ENCODE measurements around the gene PCED1A. TPM values are rescaled to one million over a fixed set of nuclear protein-coding genes. Genes with fewer than 3 reads are reported as not detected.

PCED1A gene
- total RNA-seq, 2 experiments from 2014 or later = 6.9 to 9.8 TPM

DNA sequence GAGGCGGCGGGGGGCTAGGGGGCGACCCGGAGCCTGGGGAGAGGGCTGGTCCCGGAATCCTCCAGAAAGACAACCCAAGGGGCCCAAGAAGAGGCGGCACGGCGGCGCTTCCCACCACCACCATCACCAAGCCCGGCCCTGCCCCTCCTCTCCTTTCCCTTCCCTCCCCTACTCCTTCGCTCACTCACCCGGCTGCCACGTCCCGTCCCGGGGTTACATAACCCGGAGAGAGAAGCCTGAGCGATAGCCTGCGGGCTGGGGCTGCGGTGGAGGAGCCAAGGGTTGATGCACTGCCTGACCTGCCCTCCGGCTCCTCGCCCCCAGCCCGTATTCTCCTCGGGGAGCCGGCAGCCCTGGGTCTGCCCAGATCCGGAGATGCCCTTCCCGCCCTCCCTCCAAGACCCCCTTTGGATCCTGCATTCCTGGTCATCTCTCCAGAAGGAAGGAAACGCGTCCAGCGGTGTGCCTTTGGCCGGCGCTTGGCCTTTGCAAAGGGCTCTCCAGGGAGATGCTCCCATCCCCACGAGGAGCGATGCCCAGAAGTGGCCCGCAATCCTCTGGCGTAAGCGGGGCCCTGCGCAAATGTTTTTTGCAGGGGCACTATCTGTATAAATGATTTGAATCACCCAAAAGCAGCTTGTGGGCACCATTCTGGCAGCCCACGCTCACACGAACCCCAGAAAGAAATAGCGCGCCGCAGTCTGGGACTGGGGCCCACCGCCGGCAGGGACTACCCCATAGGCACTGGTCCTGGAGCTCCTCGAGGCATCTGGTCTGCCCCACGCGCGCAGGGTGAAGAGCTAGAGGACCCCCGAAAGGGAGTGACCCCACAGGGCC lies 35.4 kb downstream of the PCED1A start:
- H2AFZ ChIP-seq (ENCODE audit: low read length) = no peak overlapping the region
- H3K9me2 ChIP-seq (ENCODE audit: insufficient read depth, low read length) = no peaks in the 10 kb centered on the region
- H4K20me1 ChIP-seq (ENCODE audit: insufficient read depth, low read length) = no peaks in the 10 kb centered on the region
- H3K4me2 ChIP-seq (ENCODE audit: low read length) = no peak overlapping the region
- no peaks in the 10 kb centered on the region for H3K79me2 ChIP-seq (ENCODE audit: insufficient read depth, low read depth, low read length)
- no peak for DNase-seq (ENCODE audit: low spot score)
- CTCF ChIA-PET (ENCODE audit: unreplicated experiment) = no interaction called here
- H3K27ac ChIP-seq (ENCODE audit: low read depth, low read length, poor library complexity, severe bottlenecking) = no peak overlapping the region
- intact Hi-C loops (cut with micrococcal nuclease; ENCODE audit: unreplicated experiment) = no loop called here
- no peak overlapping the region for H3K4me3 ChIP-seq (ENCODE audit: low read depth, low read length, poor library complexity, severe bottlenecking)
- BruUV-seq (replicated peaks) = no TSS peak
- H3K36me3 ChIP-seq (ENCODE audit: insufficient read depth, low read length) = no peaks in the 10 kb centered on the region
- TF ChIP-seq, protein P1, sequence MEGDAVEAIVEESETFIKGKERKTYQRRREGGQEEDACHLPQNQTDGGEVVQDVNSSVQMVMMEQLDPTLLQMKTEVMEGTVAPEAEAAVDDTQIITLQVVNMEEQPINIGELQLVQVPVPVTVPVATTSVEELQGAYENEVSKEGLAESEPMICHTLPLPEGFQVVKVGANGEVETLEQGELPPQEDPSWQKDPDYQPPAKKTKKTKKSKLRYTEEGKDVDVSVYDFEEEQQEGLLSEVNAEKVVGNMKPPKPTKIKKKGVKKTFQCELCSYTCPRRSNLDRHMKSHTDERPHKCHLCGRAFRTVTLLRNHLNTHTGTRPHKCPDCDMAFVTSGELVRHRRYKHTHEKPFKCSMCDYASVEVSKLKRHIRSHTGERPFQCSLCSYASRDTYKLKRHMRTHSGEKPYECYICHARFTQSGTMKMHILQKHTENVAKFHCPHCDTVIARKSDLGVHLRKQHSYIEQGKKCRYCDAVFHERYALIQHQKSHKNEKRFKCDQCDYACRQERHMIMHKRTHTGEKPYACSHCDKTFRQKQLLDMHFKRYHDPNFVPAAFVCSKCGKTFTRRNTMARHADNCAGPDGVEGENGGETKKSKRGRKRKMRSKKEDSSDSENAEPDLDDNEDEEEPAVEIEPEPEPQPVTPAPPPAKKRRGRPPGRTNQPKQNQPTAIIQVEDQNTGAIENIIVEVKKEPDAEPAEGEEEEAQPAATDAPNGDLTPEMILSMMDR (conservative IDR thresholded peaks at IDR 0.05; ENCODE audit: low read length) = no peak
- no peak for TF ChIP-seq EZH2phosphoT487 (IDR thresholded peaks at IDR 0.05; ENCODE audit: borderline replicate concordance, low read depth, low read length)
- no peaks in the 10 kb centered on the region for H3K9me3 ChIP-seq (ENCODE audit: low read length)
- POLR2A ChIA-PET = no interaction called here
- no peaks in the 10 kb centered on the region for H3K4me1 ChIP-seq (ENCODE audit: insufficient read depth, low read length, poor library complexity, severe bottlenecking)

DNA sequence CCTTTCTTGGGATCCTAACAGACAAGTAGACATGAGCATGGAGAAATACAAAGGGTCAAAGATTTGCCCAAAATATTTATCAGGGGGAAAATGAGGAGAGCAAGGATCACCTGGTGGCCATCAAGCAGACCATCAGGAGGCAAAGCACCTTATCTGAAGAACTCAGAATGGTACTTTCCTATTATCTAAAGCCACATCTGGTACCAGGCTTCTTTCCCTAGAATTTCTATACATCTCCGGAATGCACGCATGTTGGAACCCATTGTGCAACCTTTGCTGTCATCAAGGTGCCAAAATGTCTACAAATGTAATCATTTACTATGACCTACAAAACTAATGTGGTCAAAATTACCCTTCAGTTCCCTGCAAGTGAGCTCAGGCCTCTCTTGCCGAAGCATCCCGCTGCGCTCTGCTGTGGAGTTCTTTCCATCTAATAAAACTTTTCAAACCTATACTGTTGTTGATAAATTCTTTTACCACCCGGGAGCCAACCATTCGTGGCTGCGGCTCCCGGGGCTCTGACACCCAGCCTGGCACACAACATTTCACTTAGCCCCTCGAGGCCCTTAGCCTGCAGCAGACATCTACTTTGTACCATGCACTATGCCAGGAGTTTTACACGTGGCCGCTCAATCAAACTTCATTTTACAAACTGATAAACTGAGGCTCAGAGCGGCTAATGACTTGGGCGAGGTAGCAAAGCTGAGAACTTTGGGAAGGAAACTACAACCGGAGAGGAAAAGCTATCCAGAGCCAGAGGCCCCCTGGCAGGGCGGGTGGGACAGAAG lies 36.2 kb downstream of the PCED1A start:
- H3K4me2 ChIP-seq (ENCODE audit: low read length) = no peak overlapping the region
- H3K4me1 ChIP-seq (ENCODE audit: insufficient read depth, low read length, poor library complexity, severe bottlenecking) = no peaks in the 10 kb centered on the region
- intact Hi-C loops (cut with micrococcal nuclease; ENCODE audit: unreplicated experiment) = no loop called here
- BruUV-seq (replicated peaks) = no TSS peak
- CTCF ChIA-PET (ENCODE audit: unreplicated experiment) = no interaction called here
- H3K36me3 ChIP-seq (ENCODE audit: insufficient read depth, low read length) = no peaks in the 10 kb centered on the region
- H4K20me1 ChIP-seq (ENCODE audit: insufficient read depth, low read length) = no peaks in the 10 kb centered on the region
- no peak overlapping the region for H3K27ac ChIP-seq (ENCODE audit: low read depth, low read length, poor library complexity, severe bottlenecking)
- TF ChIP-seq EZH2phosphoT487 (IDR thresholded peaks at IDR 0.05; ENCODE audit: borderline replicate concordance, low read depth, low read length) = no peak
- TF ChIP-seq, protein P1 (conservative IDR thresholded peaks at IDR 0.05; ENCODE audit: low read length) = no peak
- H3K9me2 ChIP-seq (ENCODE audit: insufficient read depth, low read length) = no peaks in the 10 kb centered on the region
- no peak for DNase-seq (ENCODE audit: low spot score)
- H3K9me3 ChIP-seq (ENCODE audit: low read length) = no peaks in the 10 kb centered on the region
- no peak overlapping the region for H2AFZ ChIP-seq (ENCODE audit: low read length)
- no peaks in the 10 kb centered on the region for H3K79me2 ChIP-seq (ENCODE audit: insufficient read depth, low read depth, low read length)
- H3K4me3 ChIP-seq (ENCODE audit: low read depth, low read length, poor library complexity, severe bottlenecking) = no peak overlapping the region
- POLR2A ChIA-PET = no interaction called here
